GM21576 (cell line): ENCODE measurements around the gene HPCAL1.
A peak's percentile ranks its signal among the peaks of the same experiment; 100 is the strongest.

Experiments used
- ATAC-seq: cut with Tn5 transposase; IDR thresholded peaks from one replicate; pipeline ENCODE4 v1.9.1; 2021; ENCODE audit warnings: mild to moderate bottlenecking, moderate library complexity; ENCODE audit not compliant: unreplicated experiment

Gene HPCAL1

GRCh38 chr2:10400978-10401951, 98.6 kb downstream of the HPCAL1 start:
- no peak for ATAC-seq

GRCh38 chr2:10402062-10402585, 99.4 kb downstream of the HPCAL1 start:
- no peak for ATAC-seq

- ATAC-seq: no peak
These were observed 100.0 kb downstream of the HPCAL1 start for GRCh38 chr2:10402653-10403215.

GRCh38 chr2:10404324-10405143, 101.8 kb downstream of the HPCAL1 start:
- no peak for ATAC-seq

- ATAC-seq: no peak
These were observed 102.7 kb downstream of the HPCAL1 start for GRCh38 chr2:10405448-10405847.

GRCh38 chr2:10406016-10406415, 103.3 kb downstream of the HPCAL1 start:
- no peak for ATAC-seq

GRCh38 chr2:10406491-10407188, 103.9 kb downstream of the HPCAL1 start:
- no peak for ATAC-seq

- no peak for ATAC-seq
These were observed 104.7 kb downstream of the HPCAL1 start for GRCh38 chr2:10407432-10407831.

- ATAC-seq: peak; percentile 42
These were observed 105.3 kb downstream of the HPCAL1 start for GRCh38 chr2:10407841-10408648.

GRCh38 chr2:10408649-10409579, 106.2 kb downstream of the HPCAL1 start:
- ATAC-seq: peak; percentile 50

- ATAC-seq: peak; percentile 60
These were observed 107.5 kb downstream of the HPCAL1 start for GRCh38 chr2:10410001-10410822.

- ATAC-seq: no peak
These were observed 108.2 kb downstream of the HPCAL1 start for GRCh38 chr2:10410823-10411437.

- no peak for ATAC-seq
These were observed 108.9 kb downstream of the HPCAL1 start for GRCh38 chr2:10411557-10411956.

GRCh38 chr2:10412380-10412779, 109.7 kb downstream of the HPCAL1 start:
- no peak for ATAC-seq

GRCh38 chr2:10413503-10413902, 110.8 kb downstream of the HPCAL1 start:
- no peak for ATAC-seq

GRCh38 chr2:10413991-10414451, 111.3 kb downstream of the HPCAL1 start:
- ATAC-seq: no peak

- no peak for ATAC-seq
These were observed 111.9 kb downstream of the HPCAL1 start for GRCh38 chr2:10414591-10414990.
